Ramos (cell line): Measurements from ENCODE around the gene OAS2.
"Not testable (repeated sequence)": the region's sequence is repeated elsewhere in the genome, so short reads cannot be mapped to it uniquely, and the experiment has no call there.

ENCODE experiments used
- in situ Hi-C: fragments of 300-500 bp; cut with MboI; formaldehyde crosslinking; loops from one replicate; pipeline ENCODE4 v1.14.3; 2022; ENCODE audit warnings: low sequenced_read_pairs; ENCODE audit not compliant: unreplicated experiment

The OAS2 gene

GRCh38 chr12:112948806-112949205, 29.5 kb upstream of the OAS2 start:
- in situ Hi-C loops = no loop called here

- in situ Hi-C loops = no loop called here
Measured at GRCh38 chr12:112950701-112951100, 27.6 kb upstream of the OAS2 start.

GRCh38 chr12:112957125-112957524, 21.2 kb upstream of the OAS2 start:
- in situ Hi-C loops = not testable (repeated sequence)

GRCh38 chr12:112961074-112961473, 17.2 kb upstream of the OAS2 start:
- in situ Hi-C loops = no loop called here

- in situ Hi-C loops = no loop called here
Measured at GRCh38 chr12:112961536-112961935, 16.8 kb upstream of the OAS2 start.

GRCh38 chr12:112962561-112962960, 15.8 kb upstream of the OAS2 start:
- in situ Hi-C loops = no loop called here

- in situ Hi-C loops = no loop called here
Measured at GRCh38 chr12:112963227-112963861, 15.0 kb upstream of the OAS2 start.

- in situ Hi-C loops = no loop called here
Measured at GRCh38 chr12:112964067-112964670, 14.2 kb upstream of the OAS2 start.

- in situ Hi-C loops = no loop called here
Measured at GRCh38 chr12:112964915-112965314, 13.4 kb upstream of the OAS2 start.

- in situ Hi-C loops = no loop called here
Measured at GRCh38 chr12:112965643-112966042, 12.7 kb upstream of the OAS2 start.

GRCh38 chr12:112967306-112967705, 11.0 kb upstream of the OAS2 start:
- in situ Hi-C loops = no loop called here

- in situ Hi-C loops = no loop called here
Measured at GRCh38 chr12:112967858-112968257, 10.5 kb upstream of the OAS2 start.

GRCh38 chr12:112969547-112970306, 8.6 kb upstream of the OAS2 start:
- in situ Hi-C loops = no loop called here

- in situ Hi-C loops = no loop called here
Measured at GRCh38 chr12:112970391-112970790, 7.9 kb upstream of the OAS2 start.

GRCh38 chr12:112971248-112971647, 7.1 kb upstream of the OAS2 start:
- in situ Hi-C loops = no loop called here

GRCh38 chr12:112973011-112973735, 5.1 kb upstream of the OAS2 start:
- in situ Hi-C loops = no loop called here

GRCh38 chr12:112973818-112974231, 4.5 kb upstream of the OAS2 start:
- in situ Hi-C loops = no loop called here

GRCh38 chr12:112974904-112975303, 3.4 kb upstream of the OAS2 start:
- in situ Hi-C loops = no loop called here

- in situ Hi-C loops = no loop called here
Measured at GRCh38 chr12:112977139-112977538, 1.2 kb upstream of the OAS2 start.

- in situ Hi-C loops = no loop called here
Measured at GRCh38 chr12:112977641-112978040, 678 bp upstream of the OAS2 start.
